Adrenal gland (tissue), 12 donors: ENCODE data around the gene KLHDC4. TPM values are rescaled to one million over a fixed set of nuclear protein-coding genes. Genes with fewer than 3 reads are reported as not detected.

Experiments
- DNase-seq, 7 donors: peaks; one replicate each; pipeline ENCODE4 v3.0.0-alpha.2; 2019 to 2020
- H3K27ac ChIP-seq, 5 donors: fragments of 200-600 bp; sonication (generic) in 4 of 5; 1 replicate in 3 of 5; 2 replicates in 2 of 5; pipeline versions ENCODE4 v1.5.1 to v1.8.0; 2016 to 2020; ENCODE audit warnings: mild to moderate bottlenecking in 1 of 5
- H3K27me3 ChIP-seq: fragments of 200-600 bp; 2 replicates; pipeline ENCODE4 v1.8.0; 2021
- H3K36me3 ChIP-seq, 2 donors: fragments of 200-600 bp; replicated peaks in 1 of 2; 1 replicate in 1 of 2; 2 replicates in 1 of 2; pipeline versions ENCODE4 v1.5.1 to v1.8.0; 2018 to 2022
- H3K4me1 ChIP-seq, 2 donors: fragments of 200-600 bp; replicated peaks in 1 of 2; 1 replicate in 1 of 2; 2 replicates in 1 of 2; pipeline versions ENCODE4 v1.5.1 to v1.8.0; 2018 to 2021
- H3K4me3 ChIP-seq, 4 donors: fragments of 200-600 bp; sonication (generic) in 3 of 4; one replicate each; pipeline ENCODE4 v1.5.1; 2016 to 2018
- H3K9me3 ChIP-seq, 3 donors: fragments of 200-600 bp; sonication (generic) in 1 of 3; replicated peaks in 1 of 3; 1 replicate in 2 of 3; 2 replicates in 1 of 3; pipeline versions ENCODE4 v1.5.1 to v1.8.0; 2016 to 2021
- CTCF ChIP-seq, 6 experiments: fragments of 450-650 bp in 4 of 6; fragments of 200-600 bp in 2 of 6; sonication (generic) in 1 of 6; IDR thresholded peaks; 1 replicate in 5 of 6; 2 replicates in 1 of 6; pipeline versions ENCODE4 v1.5.1 to v1.8.0; 2016 to 2021; ENCODE audit warnings: antibody characterized with exemption in 6 of 6, mild to moderate bottlenecking in 2 of 6, moderate library complexity in 1 of 6
- POLR2A ChIP-seq, 2 donors: fragments of 450-650 bp; IDR thresholded peaks; one replicate each; pipeline ENCODE4 v1.6.1; 2017; ENCODE audit warnings: antibody characterized with exemption in 2 of 2, mild to moderate bottlenecking in 2 of 2, moderate library complexity in 1 of 2
- WGBS, 4 donors: extraction: QIAGEN DNeasy Blood & Tissue Kit in 2 of 4; methylation state at CpG; one replicate each; pipeline versions ENCODE4 v1.1.5 to v1.1.7; 2013 to 2017; 5-methylcytosine and 5-hydroxymethylcytosine counted together
- intact Hi-C, 2 donors: fragments of 100-400 bp; cut with DNase I; formaldehyde crosslinking; loops; one replicate each; pipeline versions ENCODE4 v1.14.1 to v1.15.0; 2022 to 2023
- polyA plus RNA-seq, 3 donors: library from polyadenylated mRNA; stranded (reverse); fragments of 200-250 nt in 2 of 3; fragments of 350-450 nt in 1 of 3; fragmentation: Illumina TruSeq in 1 of 3; extraction: RNeasy Lipid Tissue Mini Kit (QIAGEN cat#74804) in 1 of 3; gene quantifications; one replicate each; pipeline ENCODE4 v1.2.3, GENCODE V29; 2013 to 2014
- total RNA-seq, 9 donors: library from RNA; depleted of rRNA in 4 of 9; stranded (reverse); fragments of >200 nt in 4 of 9; fragments of 120-200 nt in 1 of 9; fragmentation: NEBNext Ultra II Directional in 1 of 9; extraction: Animal tissue kit (Norgen Biotek cat#: 25700) in 1 of 9; gene quantifications; one replicate each; pipeline versions ENCODE4 v1.1.0 to v1.2.4, GENCODE V29; 2013 to 2023
- donor health status: healthy with polysubstance abuse.
- donor health status: Bipolar disorder and iron deficiency.
- donor health status: DM: yes; HTN: yes; CAD: no.
- donor health status: DM: no; HTN: no; CAD: no.
- donor health status: DM: no; HTN: no; CAD: no.
- donor health status: DM: yes; HTN: yes; CAD: no.

KLHDC4 gene
- total and polyA plus RNA-seq, 12 donors = 15.4 to 94.0 (median 26.4) TPM

DNA sequence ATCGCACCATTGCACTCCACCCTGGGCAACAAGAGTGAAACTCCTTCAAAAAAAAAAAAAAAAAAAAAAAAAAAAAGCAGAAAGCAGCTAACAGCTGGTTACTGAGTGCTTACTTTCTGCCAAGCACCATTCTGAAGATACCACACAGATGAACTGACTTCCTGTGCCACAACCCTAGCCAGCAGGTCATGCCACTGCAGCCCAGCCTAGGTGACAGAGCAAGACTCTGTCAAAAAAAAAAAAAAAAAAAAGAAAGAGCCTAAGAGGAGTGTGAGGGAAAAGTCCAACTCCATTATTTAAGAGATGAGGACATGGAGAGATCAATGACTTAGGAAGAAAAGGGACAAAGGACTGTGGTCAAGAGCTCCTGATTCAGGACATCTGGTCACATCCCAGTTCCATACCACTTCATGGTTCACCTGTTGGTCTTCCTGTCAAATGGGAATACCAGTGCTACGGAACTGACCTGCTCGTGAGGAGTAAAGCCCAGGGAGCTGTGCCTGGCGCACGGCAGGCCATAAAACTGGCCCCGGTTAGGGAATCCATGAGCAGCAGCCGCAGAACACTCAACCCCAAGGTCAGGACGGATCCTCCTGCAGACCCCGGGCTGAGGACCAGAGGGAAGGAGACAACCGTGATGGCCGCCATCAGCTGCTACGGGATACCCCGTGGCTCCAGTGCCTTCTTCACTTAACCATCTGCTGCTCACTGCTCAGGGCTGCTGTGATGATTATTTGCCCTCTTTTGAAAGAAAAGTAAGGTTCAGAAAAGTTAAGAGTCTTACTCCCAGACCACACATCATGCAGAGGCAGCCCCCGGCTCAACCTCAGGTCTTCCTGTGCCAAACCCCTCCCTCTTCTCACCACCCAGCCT is 950 bp downstream of the KLHDC4 start:
- Histone ChIP-seq H3K4me1 (peaks cover 13 to 17% of the 10 kb centered on the region in 2 donors), H3K27me3 (no peaks in the 10 kb centered on the region), H3K4me3 (peak overlapping the region; percentile 75 to 99 (median 98)), H3K27ac (peak overlapping the region in 2 of 5 donors; percentile 74 to 93), H3K9me3 (no peaks in the 10 kb centered on the region), H3K36me3 (peaks cover 0 to 13% of the 10 kb centered on the region in 2 donors)
- DNase-seq = no peak
- intact Hi-C loops = loop anchor here (5.0 to 10.0 kb wide), 2 partner anchors 178 to 180 kb away; no protein-coding TSS in a partner anchor
- TF ChIP-seq POLR2A (IDR thresholded peaks at IDR 0.05) = no peak
- TF ChIP-seq CTCF (IDR thresholded peaks at IDR 0.05) = no peak
- 31 to 47% (median 39%) methylated on average over 4 to 14 of the region's 14 CpGs for WGBS, 4 donors

DNA sequence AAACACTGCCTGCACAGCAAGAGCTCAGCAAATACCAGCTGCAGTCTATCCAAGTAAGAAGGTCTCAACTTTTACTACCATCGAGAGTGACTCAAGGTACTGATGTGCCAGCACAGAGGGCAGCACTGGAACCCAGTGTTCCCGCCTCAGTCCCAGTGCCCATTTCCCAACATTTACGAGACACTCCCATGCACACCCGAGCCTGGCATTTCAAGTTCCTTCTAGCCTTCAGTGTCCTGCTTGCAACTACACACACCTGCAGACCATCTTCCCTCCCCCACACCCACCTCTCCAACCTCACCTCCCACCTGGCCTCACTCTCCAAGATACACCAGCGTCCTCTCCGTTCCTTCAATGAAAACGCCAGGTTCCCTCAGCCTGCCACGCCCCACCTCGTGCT is 3.2 kb downstream of the KLHDC4 start:
- WGBS, 4 donors = 89 to 94% (median 92%) methylated on average over 8 to 9 of the region's 9 CpGs
- H3K4me3 ChIP-seq = no peak overlapping the region
- no peak for DNase-seq
- H3K27me3 ChIP-seq = no peaks in the 10 kb centered on the region
- TF ChIP-seq POLR2A (IDR thresholded peaks at IDR 0.05) (no peak), CTCF (IDR thresholded peaks at IDR 0.05) (no peak)
- no peak overlapping the region for H3K27ac ChIP-seq
- intact Hi-C loops = loop anchor here in 1 of 2 donors (10.0 kb wide), 1 partner anchor 178 kb away; no protein-coding TSS in a partner anchor
- peaks cover 13 to 17% of the 10 kb centered on the region in 2 donors for H3K4me1 ChIP-seq
- H3K9me3 ChIP-seq = no peaks in the 10 kb centered on the region
- peaks cover 0 to 13% of the 10 kb centered on the region in 2 donors for H3K36me3 ChIP-seq

- no peak overlapping the region for H3K27ac ChIP-seq
- H3K27me3 ChIP-seq = no peaks in the 10 kb centered on the region
- H3K4me1 ChIP-seq = peaks cover 13 to 17% of the 10 kb centered on the region in 2 donors
- H3K36me3 ChIP-seq = peaks cover 0 to 13% of the 10 kb centered on the region in 2 donors
- TF ChIP-seq CTCF (IDR thresholded peaks at IDR 0.05) (no peak), POLR2A (IDR thresholded peaks at IDR 0.05) (no peak)
- H3K4me3 ChIP-seq = no peak overlapping the region
- H3K9me3 ChIP-seq = no peaks in the 10 kb centered on the region
- no peak for DNase-seq
- WGBS, 4 donors = 78 to 92% (median 89%) methylated on average over 8 to 14 of the region's 14 CpGs
- intact Hi-C loops = loop anchor here in 1 of 2 donors (10.0 kb wide), 1 partner anchor 177 kb away; no protein-coding TSS in a partner anchor
These were observed 3.7 kb downstream of the KLHDC4 start for GRCh38 chr16:87762071-87762571.

- Histone ChIP-seq H3K9me3 (no peaks in the 10 kb centered on the region), H3K4me1 (peaks cover 7 to 8% of the 10 kb centered on the region in 2 donors), H3K4me3 (no peak overlapping the region), H3K36me3 (peaks cover 0 to 17% of the 10 kb centered on the region in 2 donors), H3K27me3 (no peaks in the 10 kb centered on the region), H3K27ac (no peak overlapping the region)
- whole genome bisulfite sequencing, 4 donors = 89 to 100% (median 91%) methylated on average over 8 of the region's 8 CpGs
- intact Hi-C loops = loop anchor here in 1 of 2 donors (10.0 kb wide), 1 partner anchor 176 kb away; no protein-coding TSS in a partner anchor
- TF ChIP-seq POLR2A (IDR thresholded peaks at IDR 0.05) = no peak
- no peak for TF ChIP-seq CTCF (IDR thresholded peaks at IDR 0.05)
- no peak for DNase-seq
These were observed 4.7 kb downstream of the KLHDC4 start for GRCh38 chr16:87761060-87761459.
